ENCODE data around the gene LYPD5.

The LYPD5 gene

DNA sequence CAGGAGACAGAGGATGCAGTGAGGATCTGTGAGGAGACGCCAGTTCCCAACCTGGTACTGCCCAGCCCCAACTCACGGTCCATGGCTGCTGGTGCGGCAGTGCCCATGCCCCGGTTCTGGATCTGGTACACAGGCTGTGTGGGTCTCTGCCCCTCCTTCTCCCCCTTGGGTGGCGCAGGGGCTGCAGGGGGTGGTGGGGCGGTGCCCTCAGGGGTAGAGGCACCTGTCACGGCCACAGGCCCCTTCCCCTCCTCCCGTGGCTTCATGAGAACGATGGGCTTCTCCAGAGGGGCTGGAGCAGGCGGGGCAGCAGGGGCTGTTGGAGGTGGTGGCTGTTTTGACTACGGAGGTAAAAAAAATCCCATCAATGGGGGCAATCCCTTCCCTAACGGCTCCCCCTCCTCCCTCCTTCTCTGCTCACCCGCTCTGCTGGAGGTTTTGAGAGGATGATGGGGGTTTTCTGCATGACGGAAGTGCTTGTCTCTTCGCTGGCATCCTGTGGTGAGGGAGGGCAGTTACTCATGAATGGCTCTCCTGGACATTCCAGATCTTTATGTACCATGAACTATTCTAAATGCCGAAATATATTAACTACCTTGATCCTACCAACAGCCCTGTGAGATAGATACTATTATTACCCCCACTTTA, 54.6 kb downstream of the LYPD5 start:
- TF ChIP-seq, protein P1, sequence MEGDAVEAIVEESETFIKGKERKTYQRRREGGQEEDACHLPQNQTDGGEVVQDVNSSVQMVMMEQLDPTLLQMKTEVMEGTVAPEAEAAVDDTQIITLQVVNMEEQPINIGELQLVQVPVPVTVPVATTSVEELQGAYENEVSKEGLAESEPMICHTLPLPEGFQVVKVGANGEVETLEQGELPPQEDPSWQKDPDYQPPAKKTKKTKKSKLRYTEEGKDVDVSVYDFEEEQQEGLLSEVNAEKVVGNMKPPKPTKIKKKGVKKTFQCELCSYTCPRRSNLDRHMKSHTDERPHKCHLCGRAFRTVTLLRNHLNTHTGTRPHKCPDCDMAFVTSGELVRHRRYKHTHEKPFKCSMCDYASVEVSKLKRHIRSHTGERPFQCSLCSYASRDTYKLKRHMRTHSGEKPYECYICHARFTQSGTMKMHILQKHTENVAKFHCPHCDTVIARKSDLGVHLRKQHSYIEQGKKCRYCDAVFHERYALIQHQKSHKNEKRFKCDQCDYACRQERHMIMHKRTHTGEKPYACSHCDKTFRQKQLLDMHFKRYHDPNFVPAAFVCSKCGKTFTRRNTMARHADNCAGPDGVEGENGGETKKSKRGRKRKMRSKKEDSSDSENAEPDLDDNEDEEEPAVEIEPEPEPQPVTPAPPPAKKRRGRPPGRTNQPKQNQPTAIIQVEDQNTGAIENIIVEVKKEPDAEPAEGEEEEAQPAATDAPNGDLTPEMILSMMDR (IDR thresholded peaks at IDR 0.05; ENCODE audit: low read depth, low read length): no peak
- DNase-seq (ENCODE audit: low read depth in 2 of 2): no peak
- no peak overlapping the region for H3K4me3 ChIP-seq (replicated peaks in 1 of 2; ENCODE audit: low read depth in 2 of 2, low read length in 2 of 2)

Measured in cardiac fibroblast (primary cell).